CD4-positive, alpha-beta memory T cell (primary cell): Measurements from ENCODE around the gene BBS4. TPM values are rescaled to one million over a fixed set of nuclear protein-coding genes. Genes with fewer than 3 reads are reported as not detected.
"Not testable (repeated sequence)": the region's sequence is repeated elsewhere in the genome, so short reads cannot be mapped to it uniquely, and the experiment has no call there.

Source experiments
- CTCF ChIA-PET: fragments of 350-600 bp; sonication (Branson Sonifier 250); formaldehyde crosslinking; loops from one replicate; lab custom pipeline; 2021; ENCODE audit warnings: inconsistent platforms; ENCODE audit not compliant: partially characterized antibody; lab: Charles Lee
- POLR2A ChIA-PET: fragments of 350-600 bp; sonication (Branson Sonifier 250); formaldehyde crosslinking; loops from one replicate; lab custom pipeline; 2021; ENCODE audit not compliant: partially characterized antibody; lab: Charles Lee
- DNase-seq, 5 donors: peaks; one replicate each; pipeline versions ENCODE4 v3.0.0 to v3.0.0-alpha.2; 2020 to 2022; ENCODE audit warnings: mixed read lengths in 1 of 5
- H3K27ac ChIP-seq: one replicate; pipeline ENCODE4 v1.7.0; 2013; ENCODE audit warnings: low read depth, low read length
- H3K27me3 ChIP-seq: 2 replicates; pipeline ENCODE4 v1.7.0; 2013; ENCODE audit warnings: mild to moderate bottlenecking, low read length, moderate library complexity; ENCODE audit not compliant: insufficient read depth
- H3K36me3 ChIP-seq: 2 replicates; pipeline ENCODE4 v1.7.0; 2013; ENCODE audit warnings: mild to moderate bottlenecking, low read length, moderate library complexity; ENCODE audit not compliant: insufficient read depth
- H3K4me1 ChIP-seq: 2 replicates; pipeline ENCODE4 v1.7.0; 2013; ENCODE audit warnings: mild to moderate bottlenecking, low read length, moderate library complexity; ENCODE audit not compliant: insufficient read depth
- H3K4me3 ChIP-seq, 2 donors: one replicate each; pipeline ENCODE4 v1.7.0; 2013; ENCODE audit warnings: low read length in 2 of 2, mild to moderate bottlenecking in 1 of 2
- H3K9me3 ChIP-seq, 2 donors: one replicate each; pipeline ENCODE4 v1.7.0; 2013; ENCODE audit warnings: low read length in 2 of 2, control low read depth in 1 of 2; ENCODE audit not compliant: control insufficient read depth in 1 of 2
- H3K27ac Mint-ChIP-seq, 7 donors: one replicate each; pipeline ENCODE4 v1.8.0; 2020 to 2021; ENCODE audit warnings: mixed read lengths in 7 of 7, mild to moderate bottlenecking in 6 of 7, inconsistent platforms in 3 of 7, moderate library complexity in 3 of 7
- H3K27me3 Mint-ChIP-seq, 2 donors: one replicate each; pipeline ENCODE4 v1.8.0; 2020 to 2021; ENCODE audit warnings: mixed read lengths in 2 of 2
- H3K36me3 Mint-ChIP-seq, 2 donors: one replicate each; pipeline ENCODE4 v1.8.0; 2020 to 2021; ENCODE audit warnings: mixed read lengths in 2 of 2, inconsistent platforms in 1 of 2, mild to moderate bottlenecking in 1 of 2
- H3K4me1 Mint-ChIP-seq, 4 donors: one replicate each; pipeline ENCODE4 v1.8.0; 2020 to 2021; ENCODE audit warnings: mixed read lengths in 4 of 4, mild to moderate bottlenecking in 1 of 4
- H3K4me3 Mint-ChIP-seq, 8 donors: one replicate each; pipeline ENCODE4 v1.8.0; 2020 to 2021; ENCODE audit warnings: mixed read lengths in 8 of 8, mild to moderate bottlenecking in 7 of 8, moderate library complexity in 6 of 8, inconsistent platforms in 3 of 8
- H3K9me3 Mint-ChIP-seq, 8 donors: one replicate each; pipeline ENCODE4 v1.8.0; 2020 to 2021; ENCODE audit warnings: mixed read lengths in 8 of 8, mild to moderate bottlenecking in 5 of 8, inconsistent platforms in 3 of 8, moderate library complexity in 1 of 8
- intact Hi-C: fragments of 100-400 bp; cut with micrococcal nuclease; formaldehyde crosslinking; loops from one replicate; pipeline ENCODE4 v1.15.1; 2023
- polyA plus RNA-seq, 2 donors: library from polyadenylated mRNA; unstranded; fragments of 300-500 nt; fragmentation: Illumina TruSeq; gene quantifications; one replicate each; pipeline ENCODE4 v1.2.3, GENCODE V29; 2021
- total RNA-seq, 2 experiments: library from RNA; stranded (reverse); gene quantifications; one replicate each; pipeline ENCODE4 v1.2.3, GENCODE V29; 2021

The BBS4 gene
- total and polyA plus RNA-seq, 4 experiments from 2014 or later, result 7.7 to 22.2 (median 16.5) TPM

GRCh38 chr15:72727154-72727553 lies 41.1 kb downstream of the BBS4 start:
- no peak for DNase-seq
- Mint-ChIP-seq H3K36me3 (peaks cover 19 to 36% of the 10 kb centered on the region in 2 donors), H3K9me3 (no peaks in the 10 kb centered on the region), H3K4me1 (no peaks in the 10 kb centered on the region), H3K27me3 (no peaks in the 10 kb centered on the region), H3K27ac (no peak overlapping the region), H3K4me3 (no peak overlapping the region)
- ChIA-PET POLR2A (interaction anchor here (0.6 kb wide), 1 partner anchor 128 kb away, joined by 3 read pairs; no protein-coding TSS in a partner anchor), CTCF (no interaction called here)
- Histone ChIP-seq H3K36me3 (no peaks in the 10 kb centered on the region), H3K9me3 (no peaks in the 10 kb centered on the region), H3K27ac (no peak overlapping the region), H3K4me1 (no peaks in the 10 kb centered on the region), H3K27me3 (no peaks in the 10 kb centered on the region), H3K4me3 (no peak overlapping the region)
- intact Hi-C loops, result no loop called here

DNA sequence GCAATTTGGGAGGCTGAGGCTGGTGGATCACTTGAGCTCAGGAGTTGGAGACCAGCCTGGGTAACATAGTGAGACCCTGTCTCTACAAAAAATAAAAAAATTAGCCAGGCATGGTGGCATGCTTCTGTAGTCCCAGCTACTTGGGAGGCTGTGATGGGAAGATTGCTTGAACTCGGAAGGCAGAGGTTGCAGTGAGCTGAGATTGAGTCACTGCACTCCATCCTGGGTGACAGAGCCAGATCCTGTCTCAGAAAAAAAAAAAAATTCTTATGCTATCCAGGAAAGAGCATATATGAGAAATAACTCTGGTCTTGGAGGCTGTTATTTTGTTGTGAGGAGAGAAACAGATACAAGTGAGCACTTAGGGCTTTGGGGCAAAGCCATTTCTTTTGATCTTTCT lies 42.2 kb downstream of the BBS4 start:
- DNase-seq, H3K4me1 ChIP-seq, H3K36me3 ChIP-seq, H3K4me3 ChIP-seq, H3K4me1 Mint-ChIP-seq, H3K4me3 Mint-ChIP-seq, H3K27ac Mint-ChIP-seq, H3K27me3 Mint-ChIP-seq, H3K27ac ChIP-seq, intact Hi-C loops, H3K9me3 Mint-ChIP-seq, H3K9me3 ChIP-seq, H3K27me3 ChIP-seq: not testable (repeated sequence)
- POLR2A ChIA-PET, result interaction anchor here (0.6 kb wide), 1 partner anchor 29 kb away, joined by 5 read pairs; no protein-coding TSS in a partner anchor
- H3K36me3 Mint-ChIP-seq, result peaks cover 24 to 41% of the 10 kb centered on the region in 2 donors
- CTCF ChIA-PET, result interaction anchor here (1.4 kb wide), 1 partner anchor 9 kb away, joined by 6 read pairs; no protein-coding TSS in a partner anchor

DNA sequence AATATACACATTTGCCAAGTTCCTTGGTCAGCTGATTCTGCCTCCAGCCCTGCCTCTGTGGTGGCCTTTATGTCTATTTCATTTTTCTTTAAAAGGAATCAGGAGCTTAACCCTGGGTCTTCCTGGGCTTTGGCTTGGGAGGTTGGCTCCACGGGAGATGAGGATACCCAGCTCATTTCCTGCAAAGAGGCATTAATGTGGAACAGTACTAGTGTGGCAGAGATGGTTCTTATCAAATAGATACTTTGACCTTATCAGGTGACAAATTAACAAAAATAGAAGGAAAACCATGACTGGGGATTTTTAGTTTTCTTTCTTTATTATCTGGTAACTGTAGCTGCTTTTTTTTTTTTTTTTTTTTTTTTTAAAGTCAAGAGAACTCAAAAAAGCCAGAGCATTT lies 42.8 kb downstream of the BBS4 start:
- H3K27ac Mint-ChIP-seq, result peak overlapping the region in 2 of 7 donors; percentile 10 to 42
- H3K27me3 Mint-ChIP-seq, result no peaks in the 10 kb centered on the region
- Histone ChIP-seq H3K4me1 (no peaks in the 10 kb centered on the region), H3K9me3 (no peaks in the 10 kb centered on the region), H3K27ac (no peak overlapping the region), H3K4me3 (no peak overlapping the region), H3K27me3 (no peaks in the 10 kb centered on the region), H3K36me3 (no peaks in the 10 kb centered on the region)
- intact Hi-C loops, result no loop called here
- peaks cover 28 to 44% of the 10 kb centered on the region in 2 donors for H3K36me3 Mint-ChIP-seq
- no peak overlapping the region for H3K4me3 Mint-ChIP-seq
- H3K4me1 Mint-ChIP-seq, result peaks cover 4 to 5% (median 4%) of the 10 kb centered on the region in 4 donors
- DNase-seq, result no peak
- no peaks in the 10 kb centered on the region for H3K9me3 Mint-ChIP-seq
- ChIA-PET POLR2A (interaction anchor here (0.9 kb wide), 1 partner anchor 12 kb away, joined by 3 read pairs; no protein-coding TSS in a partner anchor), CTCF (interaction anchor here (0.9 to 1.4 kb wide), 2 partner anchors 10 to 27 kb away, joined by 3 to 6 read pairs; no protein-coding TSS in a partner anchor)

DNA sequence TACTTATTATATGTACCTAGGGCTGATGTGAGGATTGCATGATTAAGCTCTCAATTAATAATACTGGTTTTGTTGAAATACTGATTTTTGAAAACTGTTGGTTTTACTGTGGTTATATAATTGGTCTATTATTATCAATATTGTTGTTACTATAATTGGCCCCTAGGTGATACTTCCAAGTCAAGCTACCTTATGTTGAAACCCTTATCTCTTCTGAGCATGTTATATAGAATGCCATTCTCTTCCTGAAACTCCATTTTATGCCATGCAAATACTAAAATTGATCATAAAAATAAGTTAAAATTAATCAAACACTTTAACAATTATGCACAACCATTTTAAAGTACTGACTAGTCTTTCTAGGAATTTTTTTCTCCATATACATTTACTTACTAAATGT lies 46.1 kb downstream of the BBS4 start:
- H3K27ac Mint-ChIP-seq, result peak overlapping the region in 1 of 7 donors; percentile 13
- DNase-seq, result no peak
- H3K36me3 Mint-ChIP-seq, result peaks cover 53 to 59% of the 10 kb centered on the region in 2 donors
- ChIA-PET CTCF (interaction anchor here (6.0 kb wide), 1 partner anchor 10 kb away, joined by 43 read pairs; no protein-coding TSS in a partner anchor), POLR2A (no interaction called here)
- no peak overlapping the region for H3K4me3 Mint-ChIP-seq
- H3K36me3 ChIP-seq, result peaks cover 6% of the 10 kb centered on the region
- H3K4me1 Mint-ChIP-seq, result peaks cover 8 to 12% (median 9%) of the 10 kb centered on the region in 4 donors
- intact Hi-C loops, result no loop called here
- no peaks in the 10 kb centered on the region for H3K9me3 ChIP-seq
- H3K27ac ChIP-seq, result no peak overlapping the region
- no peaks in the 10 kb centered on the region for H3K4me1 ChIP-seq
- H3K4me3 ChIP-seq, result no peak overlapping the region
- no peaks in the 10 kb centered on the region for H3K9me3 Mint-ChIP-seq
- H3K27me3 ChIP-seq, result no peaks in the 10 kb centered on the region
- H3K27me3 Mint-ChIP-seq, result no peaks in the 10 kb centered on the region

DNA sequence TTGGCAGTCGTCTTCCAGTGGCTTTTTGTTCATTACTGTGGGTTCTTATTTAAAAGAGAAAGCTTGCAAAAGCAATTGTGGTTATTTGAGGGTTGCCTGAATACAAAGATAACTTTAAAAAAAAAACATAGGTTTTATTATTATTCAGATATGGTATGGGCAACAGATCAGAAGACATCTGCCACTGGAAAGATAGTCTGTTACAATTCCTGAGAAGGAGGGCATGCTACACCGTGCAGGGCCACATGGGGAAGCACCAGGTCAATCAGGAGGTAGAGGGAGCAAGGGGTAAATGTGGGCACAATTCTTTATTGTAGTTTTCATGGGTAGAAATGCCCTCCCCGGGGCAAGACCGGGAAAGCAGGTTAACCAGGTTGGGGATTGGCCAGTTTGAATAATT lies 46.5 kb downstream of the BBS4 start:
- peak overlapping the region in 3 of 7 donors; percentile 46 to 87 (median 54) for H3K27ac Mint-ChIP-seq
- Histone ChIP-seq H3K4me1 (no peaks in the 10 kb centered on the region), H3K27me3 (no peaks in the 10 kb centered on the region), H3K9me3 (no peaks in the 10 kb centered on the region), H3K27ac (no peak overlapping the region), H3K4me3 (no peak overlapping the region), H3K36me3 (peaks cover 11% of the 10 kb centered on the region)
- H3K4me1 Mint-ChIP-seq, result peaks cover 8 to 12% (median 10%) of the 10 kb centered on the region in 4 donors
- peaks cover 53 to 61% of the 10 kb centered on the region in 2 donors for H3K36me3 Mint-ChIP-seq
- POLR2A ChIA-PET, result no interaction called here
- H3K4me3 Mint-ChIP-seq, result no peak overlapping the region
- intact Hi-C loops, result no loop called here
- DNase-seq, result no peak
- no peaks in the 10 kb centered on the region for H3K9me3 Mint-ChIP-seq
- CTCF ChIA-PET, result interaction anchor here (6.0 kb wide), 1 partner anchor 10 kb away, joined by 43 read pairs; no protein-coding TSS in a partner anchor
- H3K27me3 Mint-ChIP-seq, result no peaks in the 10 kb centered on the region

GRCh38 chr15:72733941-72734738 lies 48.1 kb downstream of the BBS4 start:
- Mint-ChIP-seq H3K4me1 (peaks cover 14 to 18% (median 17%) of the 10 kb centered on the region in 4 donors), H3K36me3 (peaks cover 60 to 61% of the 10 kb centered on the region in 2 donors), H3K27ac (peak overlapping the region in 5 of 7 donors; percentile 2 to 81 (median 44)), H3K4me3 (no peak overlapping the region), H3K9me3 (no peaks in the 10 kb centered on the region), H3K27me3 (no peaks in the 10 kb centered on the region)
- DNase-seq, result no peak
- Histone ChIP-seq H3K4me3 (no peak overlapping the region), H3K27ac (no peak overlapping the region), H3K9me3 (no peaks in the 10 kb centered on the region), H3K4me1 (peaks cover 5% of the 10 kb centered on the region), H3K27me3 (no peaks in the 10 kb centered on the region), H3K36me3 (peaks cover 13% of the 10 kb centered on the region)
- ChIA-PET CTCF (interaction anchor here (1.3 to 6.0 kb wide), 2 partner anchors 12 to 21 kb away, joined by 3 to 43 read pairs; no protein-coding TSS in a partner anchor), POLR2A (interaction anchor here (1.2 kb wide), 1 partner anchor 19 kb away, joined by 3 read pairs; no protein-coding TSS in a partner anchor)
- intact Hi-C loops, result no loop called here

DNA sequence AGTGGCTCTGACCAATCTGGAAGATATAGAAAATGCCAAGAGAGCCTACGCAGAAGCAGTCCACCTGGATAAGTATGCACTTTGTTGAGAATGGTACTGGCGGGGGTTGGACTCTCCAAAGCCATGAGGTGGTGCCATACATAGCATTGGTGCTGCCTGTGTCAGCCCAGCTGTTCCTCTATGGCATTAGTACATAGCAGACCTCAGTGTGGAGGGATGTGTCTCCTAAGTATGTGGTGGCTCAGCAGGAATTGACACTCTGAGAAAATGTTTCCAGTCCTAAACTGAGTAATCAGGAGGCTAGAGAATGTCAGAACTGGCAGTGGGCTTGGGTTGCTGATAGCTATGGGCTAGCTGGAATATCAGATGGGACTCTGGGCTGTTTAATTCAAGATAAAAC lies 49.1 kb downstream of the BBS4 start:
- Mint-ChIP-seq H3K4me3 (no peak overlapping the region), H3K36me3 (peaks cover 59 to 60% of the 10 kb centered on the region in 2 donors), H3K27ac (no peak overlapping the region), H3K4me1 (peaks cover 24 to 28% (median 25%) of the 10 kb centered on the region in 4 donors), H3K27me3 (no peaks in the 10 kb centered on the region), H3K9me3 (no peaks in the 10 kb centered on the region)
- H3K9me3 ChIP-seq, result no peaks in the 10 kb centered on the region
- ChIA-PET POLR2A (interaction anchor here (1.2 kb wide), 1 partner anchor 18 kb away, joined by 3 read pairs; no protein-coding TSS in a partner anchor), CTCF (interaction anchor here (0.5 to 6.0 kb wide), 3 partner anchors 13 to 341 kb away, joined by 3 to 43 read pairs (median 3); no protein-coding TSS in a partner anchor)
- H3K27ac ChIP-seq, result no peak overlapping the region
- peak in 1 of 5 donors; percentile 27 for DNase-seq
- H3K27me3 ChIP-seq, result no peaks in the 10 kb centered on the region
- intact Hi-C loops, result no loop called here
- peaks cover 15% of the 10 kb centered on the region for H3K4me1 ChIP-seq
- no peak overlapping the region for H3K4me3 ChIP-seq
- peaks cover 13% of the 10 kb centered on the region for H3K36me3 ChIP-seq
